ENCODE results near the gene CNTNAP2. TPM values are rescaled to one million over a fixed set of nuclear protein-coding genes. Genes with fewer than 3 reads are reported as not detected.

The CNTNAP2 gene
- total and polyA plus RNA-seq, 4 donors: 0.14 to 2.3 (median 1.1) TPM

- TF ChIP-seq ZBTB33 (IDR thresholded peaks at IDR 0.05) (no peak), HNF4G (IDR thresholded peaks at IDR 0.05) (no peak), FOXA1 (IDR thresholded peaks at IDR 0.05) (no peak)
Observed at GRCh38 chr7:148245381-148245780, 2128.8 kb downstream of the CNTNAP2 start (continued).

- no peak for DNase-seq (ENCODE audit: low spot score)
- Histone ChIP-seq H3K27ac (ENCODE audit: low read depth in 1 of 2, low read length in 2 of 2) (no peak overlapping the region), H3K36me3 (ENCODE audit: control insufficient read depth in 4 of 4, insufficient read depth in 3 of 4, low read depth in 1 of 4, low read length in 3 of 4) (no peaks in the 10 kb centered on the region), H3K9ac (ENCODE audit: low read depth in 1 of 2, low read length in 2 of 2) (no peak overlapping the region), H3K4me3 (ENCODE audit: low read depth in 1 of 3, low read length in 3 of 3) (no peak overlapping the region), H3K4me1 (ENCODE audit: control insufficient read depth in 4 of 4, insufficient read depth in 4 of 4, low read length in 3 of 4) (no peaks in the 10 kb centered on the region), H3K27me3 (ENCODE audit: control insufficient read depth in 4 of 4, insufficient read depth in 4 of 4, low read length in 3 of 4) (no peaks in the 10 kb centered on the region), H3K9me3 (ENCODE audit: control insufficient read depth in 4 of 4, low read length in 3 of 4) (peaks cover 0 to 6% (median 2%) of the 10 kb centered on the region in 4 donors)
- no peak for TF ChIP-seq RAD21 (IDR thresholded peaks at IDR 0.05)
- TF ChIP-seq CTCF (IDR thresholded peaks at IDR 0.05; ENCODE audit: low read depth, low read length, missing input control): no peak
- TF ChIP-seq EGR1 (IDR thresholded peaks at IDR 0.05; ENCODE audit: low read depth in 2 of 2): no peak
- TF ChIP-seq MAX (IDR thresholded peaks at IDR 0.05): no peak
- no peak for TF ChIP-seq YY1 (IDR thresholded peaks at IDR 0.05)
- TF ChIP-seq SP1 (IDR thresholded peaks at IDR 0.05): no peak
- no peak for TF ChIP-seq REST (IDR thresholded peaks at IDR 0.05)
- TF ChIP-seq NR2F2 (IDR thresholded peaks at IDR 0.05): no peak
- TF ChIP-seq RXRA (IDR thresholded peaks at IDR 0.05): no peak
- TF ChIP-seq FOXA1 (IDR thresholded peaks at IDR 0.05): no peak
- no peak for TF ChIP-seq ATF3 (IDR thresholded peaks at IDR 0.05)
- TF ChIP-seq GABPA (IDR thresholded peaks at IDR 0.05 in 1 of 2, conservative IDR thresholded peaks at IDR 0.05 in 1 of 2): no peak
- 88% methylated on average over 7 of the region's 7 CpGs for WGBS
Observed at GRCh38 chr7:148253629-148254028, 2137.0 kb downstream of the CNTNAP2 start.
